Measurements from ENCODE around the gene SPATS2. TPM values are rescaled to one million over a fixed set of nuclear protein-coding genes. Genes with fewer than 3 reads are reported as not detected.
A peak's percentile ranks its signal among the peaks of the same experiment; 100 is the strongest.

SPATS2 gene
- total RNA-seq, 1 experiment from 2014 or later = 43.1 TPM

DNA sequence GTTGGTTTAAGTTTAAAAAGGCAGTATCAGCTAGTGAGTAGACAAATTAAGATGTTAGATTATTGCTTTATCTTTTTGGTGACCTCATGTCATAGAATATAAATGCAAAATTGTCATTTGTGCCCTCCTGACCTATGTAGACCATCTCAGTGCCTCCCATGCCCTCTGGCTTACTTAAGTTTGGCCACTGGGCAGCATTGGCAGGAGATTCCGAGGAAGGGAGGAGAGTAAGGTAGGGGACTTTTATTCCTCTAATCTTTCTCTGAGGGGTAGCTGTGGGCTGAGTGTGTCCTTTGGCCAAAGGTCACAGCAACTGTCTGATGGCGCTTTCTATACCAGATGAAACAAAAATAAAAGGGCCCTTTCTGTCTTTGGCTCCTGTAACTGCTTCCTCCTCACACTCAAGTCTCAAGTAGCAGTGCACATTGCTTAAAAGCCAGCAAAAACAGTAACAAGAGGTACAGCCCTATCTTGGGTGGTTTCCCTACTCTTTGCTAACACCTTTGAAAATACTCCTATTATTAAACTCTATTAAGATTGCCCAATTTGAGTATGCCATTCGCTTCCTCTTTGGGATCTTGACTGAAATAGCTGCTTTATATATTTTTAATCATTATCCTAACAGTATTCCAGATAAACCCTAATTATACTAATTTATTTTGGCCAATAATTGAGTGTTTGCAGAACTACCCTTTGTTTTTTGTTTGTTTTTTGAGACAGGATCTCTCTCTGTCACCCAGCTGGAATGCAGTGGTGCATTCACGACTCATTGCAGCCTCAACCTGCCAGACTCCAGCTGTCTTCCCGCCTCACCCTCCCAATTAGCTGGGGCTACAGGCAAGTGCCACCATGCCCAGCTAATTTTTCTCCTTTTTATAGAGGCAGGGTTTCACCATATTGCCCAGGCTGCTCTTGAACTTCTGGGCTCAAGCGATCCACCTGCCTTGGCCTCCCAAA lies 115.1 kb downstream of the SPATS2 start:
- no peak overlapping the region for H3K4me3 Mint-ChIP-seq (ENCODE audit: unreplicated experiment)
- peak in 1 of 2 experiments; percentile 13 for DNase-seq
- H3K36me3 Mint-ChIP-seq (ENCODE audit: insufficient read depth, unreplicated experiment) = peaks cover 19% of the 10 kb centered on the region
- Histone ChIP-seq H3K4me3 (ENCODE audit: low read depth, low read length) (no peak overlapping the region), H3K4me1 (peaks cover 13% of the 10 kb centered on the region), H3K9me3 (no peaks in the 10 kb centered on the region), H3K27me3 (replicated peaks; ENCODE audit: control insufficient read depth, insufficient read depth, low read length) (no peaks in the 10 kb centered on the region), H3K36me3 (ENCODE audit: control insufficient read depth, insufficient read depth, low read length) (no peaks in the 10 kb centered on the region; the same call in 1 of the 2 replicates)
- intact Hi-C loops (cut with micrococcal nuclease; ENCODE audit: unreplicated experiment) = no loop called here
- CTCF ChIA-PET = interaction anchor here (0.5 to 1.6 kb wide), 4 partner anchors 32 to 124 kb away, joined by 3 to 5 read pairs (median 4); no protein-coding TSS in a partner anchor
- H3K9me3 Mint-ChIP-seq (ENCODE audit: unreplicated experiment) = no peaks in the 10 kb centered on the region
- BruUV-seq (replicated peaks) = no TSS peak
- H3K27me3 Mint-ChIP-seq (ENCODE audit: insufficient read depth, unreplicated experiment) = no peaks in the 10 kb centered on the region
- TF ChIP-seq, protein P1, sequence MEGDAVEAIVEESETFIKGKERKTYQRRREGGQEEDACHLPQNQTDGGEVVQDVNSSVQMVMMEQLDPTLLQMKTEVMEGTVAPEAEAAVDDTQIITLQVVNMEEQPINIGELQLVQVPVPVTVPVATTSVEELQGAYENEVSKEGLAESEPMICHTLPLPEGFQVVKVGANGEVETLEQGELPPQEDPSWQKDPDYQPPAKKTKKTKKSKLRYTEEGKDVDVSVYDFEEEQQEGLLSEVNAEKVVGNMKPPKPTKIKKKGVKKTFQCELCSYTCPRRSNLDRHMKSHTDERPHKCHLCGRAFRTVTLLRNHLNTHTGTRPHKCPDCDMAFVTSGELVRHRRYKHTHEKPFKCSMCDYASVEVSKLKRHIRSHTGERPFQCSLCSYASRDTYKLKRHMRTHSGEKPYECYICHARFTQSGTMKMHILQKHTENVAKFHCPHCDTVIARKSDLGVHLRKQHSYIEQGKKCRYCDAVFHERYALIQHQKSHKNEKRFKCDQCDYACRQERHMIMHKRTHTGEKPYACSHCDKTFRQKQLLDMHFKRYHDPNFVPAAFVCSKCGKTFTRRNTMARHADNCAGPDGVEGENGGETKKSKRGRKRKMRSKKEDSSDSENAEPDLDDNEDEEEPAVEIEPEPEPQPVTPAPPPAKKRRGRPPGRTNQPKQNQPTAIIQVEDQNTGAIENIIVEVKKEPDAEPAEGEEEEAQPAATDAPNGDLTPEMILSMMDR (IDR thresholded peaks at IDR 0.05; ENCODE audit: insufficient read depth in 1 of 2, low read depth in 1 of 2, low read length in 1 of 2, severe bottlenecking in 1 of 2, unreplicated experiment in 1 of 2) = no peak
- H3K27ac Mint-ChIP-seq (ENCODE audit: unreplicated experiment) = no peak overlapping the region
- POLR2A ChIA-PET = no interaction called here
- H3K4me1 Mint-ChIP-seq (ENCODE audit: low read depth, unreplicated experiment) = peaks cover 18% of the 10 kb centered on the region

DNA sequence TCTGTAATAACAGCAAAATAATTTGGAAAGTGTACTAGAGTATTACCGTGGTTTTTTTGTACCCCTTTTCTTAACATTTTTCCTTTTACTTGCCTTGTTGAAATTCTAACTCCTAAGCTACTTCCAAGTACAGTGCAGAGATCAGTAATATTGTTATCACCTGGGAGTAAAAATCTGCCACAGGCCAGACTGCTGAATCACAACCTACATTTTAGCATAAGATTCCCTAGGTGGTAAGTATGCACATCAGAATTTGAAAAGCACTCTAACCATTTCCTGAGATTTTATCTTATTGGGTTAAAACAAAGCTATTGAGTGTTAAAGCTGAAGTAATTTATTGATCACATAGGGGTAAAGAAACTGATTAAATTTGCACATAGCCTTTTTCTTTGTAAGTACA lies 116.4 kb downstream of the SPATS2 start:
- TF ChIP-seq, protein P1 (IDR thresholded peaks at IDR 0.05; ENCODE audit: insufficient read depth in 1 of 2, low read depth in 1 of 2, low read length in 1 of 2, severe bottlenecking in 1 of 2, unreplicated experiment in 1 of 2) = no peak
- Histone ChIP-seq H3K4me3 (ENCODE audit: low read depth, low read length) (no peak overlapping the region), H3K9me3 (no peaks in the 10 kb centered on the region), H3K4me1 (peaks cover 13% of the 10 kb centered on the region), H3K27me3 (replicated peaks; ENCODE audit: control insufficient read depth, insufficient read depth, low read length) (no peaks in the 10 kb centered on the region), H3K36me3 (ENCODE audit: control insufficient read depth, insufficient read depth, low read length) (no peaks in the 10 kb centered on the region; the same call in 1 of the 2 replicates)
- Mint-ChIP-seq H3K4me3 (ENCODE audit: unreplicated experiment) (no peak overlapping the region), H3K36me3 (ENCODE audit: insufficient read depth, unreplicated experiment) (peaks cover 29% of the 10 kb centered on the region), H3K4me1 (ENCODE audit: low read depth, unreplicated experiment) (peaks cover 18% of the 10 kb centered on the region), H3K27ac (ENCODE audit: unreplicated experiment) (no peak overlapping the region), H3K27me3 (ENCODE audit: insufficient read depth, unreplicated experiment) (no peaks in the 10 kb centered on the region), H3K9me3 (ENCODE audit: unreplicated experiment) (no peaks in the 10 kb centered on the region)
- BruUV-seq (replicated peaks) = no TSS peak
- intact Hi-C loops (cut with micrococcal nuclease; ENCODE audit: unreplicated experiment) = no loop called here
- CTCF ChIA-PET = interaction anchor here (0.6 to 1.4 kb wide), 2 partner anchors 30 to 117 kb away, joined by 3 to 5 read pairs; no protein-coding TSS in a partner anchor
- no peak for DNase-seq
- POLR2A ChIA-PET = no interaction called here

DNA sequence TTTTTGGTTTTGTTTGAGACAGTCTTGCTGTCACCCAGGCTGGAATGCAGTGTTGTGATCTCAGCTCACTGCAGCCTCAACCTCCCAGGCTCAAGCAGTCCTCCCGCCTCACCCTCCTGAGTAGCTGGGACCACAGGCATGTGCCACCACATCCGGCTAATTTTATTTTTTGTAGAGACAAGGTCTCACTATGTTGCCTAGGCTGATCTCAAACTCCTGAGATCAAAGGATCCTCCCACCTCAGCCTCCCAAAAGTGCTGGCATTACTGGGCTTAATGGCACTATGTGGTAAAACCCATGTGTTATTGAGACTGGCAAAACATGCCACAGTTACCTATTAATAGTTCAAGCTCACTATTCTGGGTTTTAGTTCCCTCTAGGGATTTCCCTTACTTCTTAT lies 120.3 kb downstream of the SPATS2 start:
- CTCF ChIA-PET = no interaction called here
- no peak overlapping the region for H3K4me3 Mint-ChIP-seq (ENCODE audit: unreplicated experiment)
- BruUV-seq (replicated peaks) = no TSS peak

More for the DNA sequence above, 120.3 kb downstream of the SPATS2 start:
- no peak for DNase-seq
- no peaks in the 10 kb centered on the region for H3K9me3 ChIP-seq
- no peaks in the 10 kb centered on the region; the same call in 1 of the 2 replicates for H3K36me3 ChIP-seq (ENCODE audit: control insufficient read depth, insufficient read depth, low read length)
- no peak overlapping the region for H3K4me3 ChIP-seq (ENCODE audit: low read depth, low read length)
- intact Hi-C loops (cut with micrococcal nuclease; ENCODE audit: unreplicated experiment) = no loop called here
- Mint-ChIP-seq H3K27ac (ENCODE audit: unreplicated experiment) (no peak overlapping the region), H3K4me1 (ENCODE audit: low read depth, unreplicated experiment) (peaks cover 24% of the 10 kb centered on the region), H3K36me3 (ENCODE audit: insufficient read depth, unreplicated experiment) (peaks cover 38% of the 10 kb centered on the region), H3K9me3 (ENCODE audit: unreplicated experiment) (no peaks in the 10 kb centered on the region), H3K27me3 (ENCODE audit: insufficient read depth, unreplicated experiment) (no peaks in the 10 kb centered on the region)
- H3K27me3 ChIP-seq (replicated peaks; ENCODE audit: control insufficient read depth, insufficient read depth, low read length) = no peaks in the 10 kb centered on the region
- TF ChIP-seq, protein P1 (IDR thresholded peaks at IDR 0.05; ENCODE audit: insufficient read depth in 1 of 2, low read depth in 1 of 2, low read length in 1 of 2, severe bottlenecking in 1 of 2, unreplicated experiment in 1 of 2) = no peak
- POLR2A ChIA-PET = no interaction called here
- peaks cover 2% of the 10 kb centered on the region for H3K4me1 ChIP-seq
